Measurements from ENCODE around the gene TLCD1.

Gene TLCD1

GRCh38 chr17:28724500-28725165 lies 1.4 kb downstream of the TLCD1 start:
- TF ChIP-seq REST (IDR thresholded peaks at IDR 0.05; ENCODE audit: insufficient read depth in 1 of 2, low read depth in 2 of 2, low read length in 2 of 2) (0 out of 4 replicates have a peak, but pooled peaks of 1 of the 2 experiments have one; percentile 6), TAF1 (IDR thresholded peaks at IDR 0.05; ENCODE audit: borderline replicate concordance, insufficient read depth, low read length) (no peak), SIN3A (IDR thresholded peaks at IDR 0.05; ENCODE audit: borderline replicate concordance, insufficient read depth, low read length) (no peak; the same call in 1 of the 2 replicates)

GRCh38 chr17:28723159-28723835 lies 2.7 kb downstream of the TLCD1 start:
- TF ChIP-seq POLR2AphosphoS5 (IDR thresholded peaks at IDR 0.05; ENCODE audit: low read depth, low read length) (peak; percentile 72), FOXP2 (optimal IDR thresholded peaks at IDR 0.05; ENCODE audit: borderline replicate concordance, extremely low read depth, extremely low read length, insufficient read depth) (no peak)

DNA sequence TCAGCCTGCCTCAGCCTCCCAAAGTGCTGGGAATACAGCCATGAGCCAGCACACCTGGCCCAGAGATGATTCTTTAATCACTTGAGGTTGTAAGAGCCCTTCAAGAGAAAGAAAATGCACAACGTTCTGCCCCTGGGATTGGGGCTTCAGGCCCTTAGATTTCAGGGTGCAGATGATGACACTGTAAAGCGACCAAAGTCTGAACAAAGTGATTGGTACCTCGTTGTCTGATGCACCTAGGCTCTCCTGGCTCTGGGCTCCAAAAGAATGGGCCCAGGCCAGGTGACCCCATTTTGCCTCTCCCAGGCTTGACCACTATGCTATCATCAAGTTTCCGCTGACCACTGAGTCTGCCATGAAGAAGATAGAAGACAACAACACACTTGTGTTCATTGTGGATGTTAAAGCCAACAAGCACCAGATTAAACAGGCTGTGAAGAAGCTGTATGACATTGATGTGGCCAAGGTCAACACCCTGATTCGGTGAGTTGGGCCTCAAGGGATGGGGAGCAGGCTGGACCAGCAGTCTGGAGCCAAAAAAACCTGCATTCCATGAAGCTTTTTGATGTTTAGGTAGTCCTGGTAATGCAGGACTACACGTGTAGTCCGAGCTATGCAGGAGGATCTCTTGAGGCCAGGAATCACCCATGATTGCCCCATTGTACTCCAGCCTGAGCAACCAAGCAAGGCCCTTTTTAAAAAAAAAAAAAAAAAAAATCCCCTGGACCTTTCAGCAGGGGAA lies 3.4 kb downstream of the TLCD1 start:
- TF ChIP-seq POLR2AphosphoS5 (IDR thresholded peaks at IDR 0.05; ENCODE audit: low read depth, low read length): no peak
- TF ChIP-seq FOXP2 (optimal IDR thresholded peaks at IDR 0.05; ENCODE audit: borderline replicate concordance, extremely low read depth, extremely low read length, insufficient read depth): no peak
- no peak for TF ChIP-seq REST (IDR thresholded peaks at IDR 0.05; ENCODE audit: insufficient read depth in 1 of 2, low read depth in 2 of 2, low read length in 2 of 2)
- TF ChIP-seq TAF1 (IDR thresholded peaks at IDR 0.05; ENCODE audit: borderline replicate concordance, insufficient read depth, low read length): no peak
- no peak for TF ChIP-seq SIN3A (IDR thresholded peaks at IDR 0.05; ENCODE audit: borderline replicate concordance, insufficient read depth, low read length)

DNA sequence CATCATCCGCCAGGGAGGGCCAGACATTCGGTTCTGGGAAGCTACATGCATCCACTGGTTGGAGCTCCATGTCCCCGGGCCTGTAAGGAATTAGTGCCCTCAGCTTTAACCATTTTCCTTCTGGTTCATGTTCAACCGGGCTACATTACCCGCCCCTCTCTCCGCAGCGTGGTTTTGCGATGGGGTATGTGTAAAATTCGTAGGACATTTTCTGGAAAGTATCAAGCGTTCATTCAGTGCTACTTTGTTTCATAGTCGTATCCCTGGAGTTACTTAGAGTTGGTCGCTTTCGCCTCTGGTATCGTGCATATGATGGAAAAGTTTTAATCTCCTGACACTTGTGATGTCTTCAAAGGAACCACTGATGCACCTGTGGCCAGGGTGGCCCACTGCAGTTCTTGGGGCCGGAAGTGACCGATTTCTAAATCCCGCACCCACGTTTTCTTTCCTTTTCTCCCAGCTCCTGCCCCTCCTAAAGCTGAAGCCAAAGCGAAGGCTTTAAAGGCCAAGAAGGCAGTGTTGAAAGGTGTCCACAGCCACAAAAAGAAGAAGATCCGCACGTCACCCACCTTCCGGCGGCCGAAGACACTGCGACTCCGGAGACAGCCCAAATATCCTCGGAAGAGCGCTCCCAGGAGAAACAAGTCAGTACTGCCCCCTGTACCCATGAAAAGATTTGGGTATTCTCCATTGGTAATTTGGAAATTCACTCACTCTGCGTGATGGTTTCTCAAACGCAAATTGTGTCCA lies 5.6 kb downstream of the TLCD1 start:
- TF ChIP-seq FOXP2 (optimal IDR thresholded peaks at IDR 0.05; ENCODE audit: borderline replicate concordance, extremely low read depth, extremely low read length, insufficient read depth) (no peak), REST (IDR thresholded peaks at IDR 0.05; ENCODE audit: insufficient read depth in 1 of 2, low read depth in 2 of 2, low read length in 2 of 2) (no peak), SIN3A (IDR thresholded peaks at IDR 0.05; ENCODE audit: borderline replicate concordance, insufficient read depth, low read length) (no peak), TAF1 (IDR thresholded peaks at IDR 0.05; ENCODE audit: borderline replicate concordance, insufficient read depth, low read length) (no peak), POLR2AphosphoS5 (IDR thresholded peaks at IDR 0.05; ENCODE audit: low read depth, low read length) (no peak; the same call in 1 of the 2 replicates)

- TF ChIP-seq FOXP2 (optimal IDR thresholded peaks at IDR 0.05; ENCODE audit: borderline replicate concordance, extremely low read depth, extremely low read length, insufficient read depth): no peak
- TF ChIP-seq SIN3A (IDR thresholded peaks at IDR 0.05; ENCODE audit: borderline replicate concordance, insufficient read depth, low read length): no peak
- TF ChIP-seq TAF1 (IDR thresholded peaks at IDR 0.05; ENCODE audit: borderline replicate concordance, insufficient read depth, low read length): no peak
- no peak for TF ChIP-seq REST (IDR thresholded peaks at IDR 0.05; ENCODE audit: insufficient read depth in 1 of 2, low read depth in 2 of 2, low read length in 2 of 2)
These were observed 7.0 kb downstream of the TLCD1 start for GRCh38 chr17:28719021-28719433.
